DOHH2 (cell line): ENCODE results near the gene DAZAP1.

Source experiments
- H3F3A ChIP-seq: fragments of 200-600 bp; sonication (generic), shearing (Covaris generic); 2 replicates; pipeline ENCODE4 v1.6.0; 2016; ENCODE audit warnings: antibody characterized with exemption, mild to moderate bottlenecking; ENCODE audit not compliant: control insufficient read depth, insufficient read depth
- H3K27ac ChIP-seq: fragments of 200-600 bp; sonication (generic); 2 replicates; pipeline ENCODE4 v1.5.1; 2014; ENCODE audit warnings: low read depth, mild to moderate bottlenecking, low read length, moderate library complexity
- H3K27me3 ChIP-seq: fragments of 200-600 bp; sonication (generic); 2 replicates; pipeline ENCODE4 v1.6.1; 2014; ENCODE audit warnings: mild to moderate bottlenecking, low read length, mixed read lengths; ENCODE audit not compliant: control insufficient read depth
- H3K36me3 ChIP-seq: fragments of 200-600 bp; sonication (generic); 2 replicates; pipeline ENCODE4 v1.6.1; 2014; ENCODE audit warnings: mild to moderate bottlenecking, low read length, moderate library complexity, mixed read lengths; ENCODE audit not compliant: control insufficient read depth
- H3K4me1 ChIP-seq: fragments of 200-600 bp; sonication (generic); 2 replicates; pipeline ENCODE4 v1.6.1; 2014; ENCODE audit warnings: mild to moderate bottlenecking, low read length, mixed read lengths; ENCODE audit not compliant: control insufficient read depth
- H3K4me2 ChIP-seq: fragments of 200-600 bp; sonication (generic); 2 replicates; pipeline ENCODE4 v1.6.0; 2014; ENCODE audit warnings: mild to moderate bottlenecking, low read length, moderate library complexity
- H3K4me3 ChIP-seq: fragments of 200-600 bp; sonication (generic); 2 replicates; pipeline ENCODE4 v1.5.1; 2014; ENCODE audit warnings: mild to moderate bottlenecking, low read length, mixed read lengths
- H3K79me2 ChIP-seq: fragments of 200-600 bp; sonication (generic); 2 replicates; pipeline ENCODE4 v1.6.1; 2014; ENCODE audit warnings: mild to moderate bottlenecking, low read length, mixed read lengths; ENCODE audit not compliant: control insufficient read depth
- H3K9me2 ChIP-seq: fragments of 200-600 bp; sonication (generic); replicated peaks from 2 replicates; pipeline ENCODE4 v1.6.1; 2014; ENCODE audit warnings: mild to moderate bottlenecking, low read length, mixed read lengths; ENCODE audit not compliant: control insufficient read depth
- H3K9me3 ChIP-seq: fragments of 200-600 bp; sonication (generic); 2 replicates; pipeline ENCODE4 v1.6.1; 2014; ENCODE audit warnings: antibody characterized with exemption, low read length, mixed read lengths; ENCODE audit not compliant: control insufficient read depth, insufficient read depth
- H4K20me1 ChIP-seq: fragments of 200-600 bp; sonication (generic); 2 replicates; pipeline ENCODE4 v1.6.0; 2014; ENCODE audit warnings: low read depth, mild to moderate bottlenecking, antibody characterized with exemption, low read length, moderate library complexity; ENCODE audit not compliant: control insufficient read depth, insufficient read depth
- CTCF ChIP-seq: fragments of 200-600 bp; sonication (generic); IDR thresholded peaks from one replicate; pipeline ENCODE4 v1.5.1; 2014; ENCODE audit warnings: antibody characterized with exemption, mild to moderate bottlenecking, low read depth, low read length; ENCODE audit not compliant: poor library complexity, severe bottlenecking
- EZH2phosphoT487 ChIP-seq: fragments of 200-600 bp; sonication (generic); IDR thresholded peaks from 2 replicates; pipeline ENCODE4 v1.6.1; 2017; ENCODE audit warnings: borderline replicate concordance, mild to moderate bottlenecking, antibody characterized with exemption, low read length, moderate library complexity, mixed read lengths

The DAZAP1 gene

DNA sequence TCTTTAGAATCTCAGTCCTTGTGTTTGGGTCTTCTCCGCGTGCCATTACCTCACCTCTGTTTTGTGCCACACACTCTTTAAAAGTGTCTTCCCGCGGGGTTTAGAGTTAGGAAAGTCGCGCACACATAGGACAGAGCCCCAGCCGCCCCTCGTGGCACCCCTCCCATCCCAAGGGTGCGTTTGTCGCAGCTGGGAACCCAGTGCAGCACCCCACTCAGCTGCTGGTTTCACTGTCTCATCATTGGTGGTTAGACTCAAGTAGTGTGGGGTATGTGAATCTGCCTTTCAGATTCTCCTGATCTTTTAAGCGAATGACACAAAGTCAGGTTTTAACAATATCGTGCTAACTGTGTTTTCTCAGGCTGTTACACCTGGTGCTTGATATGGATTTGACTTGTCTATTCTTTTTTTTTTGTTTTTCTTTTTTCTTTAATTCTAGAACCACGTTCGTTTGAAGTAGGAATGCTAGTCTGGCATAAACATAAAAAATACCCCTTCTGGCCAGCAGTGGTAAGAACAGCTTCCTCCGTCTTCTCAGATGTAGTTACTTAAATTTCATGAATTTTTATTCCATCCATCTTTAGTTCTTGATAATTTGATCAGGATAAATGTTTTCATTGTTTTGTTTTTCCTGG, 43.2 kb upstream of the DAZAP1 start:
- Histone ChIP-seq H4K20me1 (no peaks in the 10 kb centered on the region), H3K27me3 (no peaks in the 10 kb centered on the region), H3K4me1 (peaks cover 4% of the 10 kb centered on the region; the same call in 1 of the 2 replicates), H3F3A (no peaks in the 10 kb centered on the region), H3K79me2 (no peaks in the 10 kb centered on the region), H3K4me3 (no peak overlapping the region), H3K27ac (no peak overlapping the region), H3K36me3 (peaks cover 70% of the 10 kb centered on the region), H3K9me3 (no peaks in the 10 kb centered on the region), H3K4me2 (no peak overlapping the region), H3K9me2 (no peaks in the 10 kb centered on the region)
- TF ChIP-seq CTCF = peak; percentile 31
- TF ChIP-seq EZH2phosphoT487 = no peak

- H3K27ac ChIP-seq = no peak overlapping the region
- H3K9me3 ChIP-seq = no peaks in the 10 kb centered on the region
- peaks cover 4% of the 10 kb centered on the region; the same call in 1 of the 2 replicates for H3K4me1 ChIP-seq
- H3K36me3 ChIP-seq = peaks cover 63% of the 10 kb centered on the region
- TF ChIP-seq EZH2phosphoT487 (no peak), CTCF (no peak)
- H3K79me2 ChIP-seq = no peaks in the 10 kb centered on the region
- no peak overlapping the region for H3K4me3 ChIP-seq
- H3F3A ChIP-seq = no peaks in the 10 kb centered on the region
- H3K9me2 ChIP-seq = no peaks in the 10 kb centered on the region
- no peak overlapping the region for H3K4me2 ChIP-seq
- H4K20me1 ChIP-seq = no peaks in the 10 kb centered on the region
- H3K27me3 ChIP-seq = no peaks in the 10 kb centered on the region
Observed at GRCh38 chr19:1365319-1366269, 41.8 kb upstream of the DAZAP1 start.

DNA sequence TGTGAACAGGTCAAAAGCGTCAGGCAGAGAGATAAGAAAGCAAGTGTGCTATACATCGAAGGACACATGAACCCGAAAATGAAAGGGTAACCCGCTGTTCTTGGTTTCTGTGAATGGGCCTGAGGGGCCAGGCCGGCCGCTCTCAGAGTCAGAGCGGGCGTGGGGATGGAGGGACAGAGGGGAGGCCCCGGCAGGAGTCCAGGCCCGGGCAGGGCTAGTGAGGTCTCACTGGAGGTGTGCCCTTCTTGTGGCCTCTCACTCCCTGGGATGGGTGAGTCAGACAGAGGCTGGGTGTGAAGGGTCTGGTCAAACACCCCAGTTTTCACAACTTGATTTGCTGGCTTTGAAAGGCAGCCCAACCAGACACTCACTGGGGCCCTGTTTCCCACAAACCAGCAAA, 41.1 kb upstream of the DAZAP1 start:
- Histone ChIP-seq H3K27ac (no peak overlapping the region), H3K9me3 (no peaks in the 10 kb centered on the region), H3K4me2 (no peak overlapping the region), H3K9me2 (no peaks in the 10 kb centered on the region), H3K4me3 (no peak overlapping the region), H3K79me2 (no peaks in the 10 kb centered on the region), H4K20me1 (no peaks in the 10 kb centered on the region), H3K27me3 (no peaks in the 10 kb centered on the region), H3K36me3 (peaks cover 64% of the 10 kb centered on the region), H3K4me1 (peaks cover 4% of the 10 kb centered on the region; the same call in 1 of the 2 replicates), H3F3A (no peaks in the 10 kb centered on the region)
- TF ChIP-seq EZH2phosphoT487 (no peak), CTCF (no peak)
